Measurements from ENCODE around the gene PKP3.

GRCh38 chr11:429931-430456 is 36.0 kb downstream of the PKP3 start:
- TF ChIP-seq RARB (CRISPR knock-in tag; IDR thresholded peaks at IDR 0.05) (no peak), ZNF70 (CRISPR knock-in tag; IDR thresholded peaks at IDR 0.05) (no peak), ZC3H10 (CRISPR knock-in tag; IDR thresholded peaks at IDR 0.05) (no peak), CREB5 (CRISPR knock-in tag; IDR thresholded peaks at IDR 0.05; ENCODE audit: low read depth) (no peak), PATZ1 (CRISPR knock-in tag; IDR thresholded peaks at IDR 0.05; ENCODE audit: borderline replicate concordance) (no peak), TOX (CRISPR knock-in tag; IDR thresholded peaks at IDR 0.05; ENCODE audit: borderline replicate concordance) (no peak), OSR1 (CRISPR knock-in tag; IDR thresholded peaks at IDR 0.05) (no peak), CSRNP3 (CRISPR knock-in tag; IDR thresholded peaks at IDR 0.05) (no peak), ARNTL (CRISPR knock-in tag; IDR thresholded peaks at IDR 0.05; ENCODE audit: borderline replicate concordance, low read depth) (no peak), POU6F1 (CRISPR knock-in tag; IDR thresholded peaks at IDR 0.05; ENCODE audit: borderline replicate concordance, low read depth) (no peak)

Data from SK-N-SH treated with all-trans-retinoic acid at 6 μM for 48 hours (cell line).